Endothelial cell of umbilical vein (primary cell): ENCODE measurements around the gene CDHR1.
"Not testable (repeated sequence)": the region's sequence is repeated elsewhere in the genome, so short reads cannot be mapped to it uniquely, and the experiment has no call there.

Experiments used
- EZH2 ChIP-seq: IDR thresholded peaks from 2 replicates; pipeline ENCODE4 v1.6.1; 2012; ENCODE audit warnings: borderline replicate concordance, low read depth, mild to moderate bottlenecking, moderate library complexity, low read length, inconsistent platforms; ENCODE audit not compliant: severe bottlenecking
- JUN ChIP-seq: IDR thresholded peaks from 2 replicates; pipeline ENCODE4 v1.6.1; 2011; ENCODE audit warnings: borderline replicate concordance, low read depth; ENCODE audit not compliant: insufficient read length, insufficient read depth
- POLR2A ChIP-seq: IDR thresholded peaks from 2 replicates; pipeline ENCODE4 v1.6.1; 2012; ENCODE audit warnings: low read depth, mild to moderate bottlenecking, control low read depth, low read length
- POLR2AphosphoS5 ChIP-seq: IDR thresholded peaks from 2 replicates; pipeline ENCODE4 v1.6.1; 2012; ENCODE audit warnings: low read depth, mild to moderate bottlenecking, control low read depth, low read length, moderate library complexity; ENCODE audit not compliant: insufficient read depth
- TF ChIP-seq, protein P1 (sequence below), 2 donors: IDR thresholded peaks; 1 replicate in 1 of 2; 2 replicates in 1 of 2; pipeline ENCODE4 v1.5.1; 2011; ENCODE audit warnings: low read length in 2 of 2, mild to moderate bottlenecking in 2 of 2, moderate library complexity in 2 of 2, control low read depth in 1 of 2, inconsistent platforms in 1 of 2, low read depth in 1 of 2; ENCODE audit not compliant: insufficient read depth in 1 of 2; ENCODE audit errors: extremely low read depth in 1 of 2

DNA sequence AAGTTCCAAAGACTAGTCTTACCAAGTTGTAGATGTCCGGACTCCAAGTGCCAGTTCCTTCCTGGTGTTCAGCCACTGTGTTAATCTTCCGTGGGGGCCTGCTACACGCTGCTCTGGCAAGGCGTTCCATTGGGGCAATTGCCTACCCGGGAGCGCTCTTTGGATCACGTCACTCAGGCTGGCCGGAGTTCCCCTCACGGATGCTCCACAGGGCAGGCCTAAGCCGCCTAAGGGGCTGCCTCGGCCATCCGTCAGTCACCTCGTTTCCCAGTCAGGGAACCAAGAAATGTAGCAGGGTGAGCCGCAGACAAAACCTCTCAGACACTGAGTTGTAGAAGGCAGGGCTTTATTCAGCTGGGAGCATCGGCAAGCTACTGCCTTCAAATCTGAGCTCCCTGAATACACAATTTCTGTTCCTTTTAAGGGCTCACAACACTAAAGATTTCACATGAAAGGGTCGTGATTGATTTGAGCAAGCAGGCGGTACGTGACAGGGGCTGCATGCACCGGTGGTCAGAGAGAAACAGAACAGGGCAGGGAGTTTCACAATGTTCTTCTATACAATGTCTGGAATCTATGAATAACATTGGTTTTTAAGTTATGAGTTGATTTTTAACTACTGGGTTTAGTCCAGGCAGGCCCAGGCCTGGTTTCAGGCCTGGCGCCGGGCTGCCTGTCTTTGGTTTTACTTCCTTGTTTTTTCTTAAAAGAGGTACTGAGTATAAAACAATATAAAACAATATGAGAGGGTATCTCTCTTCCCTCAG lies 22.5 kb upstream of the CDHR1 start:
- TF ChIP-seq POLR2A, POLR2AphosphoS5, JUN, EZH2: not testable (repeated sequence)
- TF ChIP-seq, protein P1, sequence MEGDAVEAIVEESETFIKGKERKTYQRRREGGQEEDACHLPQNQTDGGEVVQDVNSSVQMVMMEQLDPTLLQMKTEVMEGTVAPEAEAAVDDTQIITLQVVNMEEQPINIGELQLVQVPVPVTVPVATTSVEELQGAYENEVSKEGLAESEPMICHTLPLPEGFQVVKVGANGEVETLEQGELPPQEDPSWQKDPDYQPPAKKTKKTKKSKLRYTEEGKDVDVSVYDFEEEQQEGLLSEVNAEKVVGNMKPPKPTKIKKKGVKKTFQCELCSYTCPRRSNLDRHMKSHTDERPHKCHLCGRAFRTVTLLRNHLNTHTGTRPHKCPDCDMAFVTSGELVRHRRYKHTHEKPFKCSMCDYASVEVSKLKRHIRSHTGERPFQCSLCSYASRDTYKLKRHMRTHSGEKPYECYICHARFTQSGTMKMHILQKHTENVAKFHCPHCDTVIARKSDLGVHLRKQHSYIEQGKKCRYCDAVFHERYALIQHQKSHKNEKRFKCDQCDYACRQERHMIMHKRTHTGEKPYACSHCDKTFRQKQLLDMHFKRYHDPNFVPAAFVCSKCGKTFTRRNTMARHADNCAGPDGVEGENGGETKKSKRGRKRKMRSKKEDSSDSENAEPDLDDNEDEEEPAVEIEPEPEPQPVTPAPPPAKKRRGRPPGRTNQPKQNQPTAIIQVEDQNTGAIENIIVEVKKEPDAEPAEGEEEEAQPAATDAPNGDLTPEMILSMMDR (IDR thresholded peaks at IDR 0.05; ENCODE audit: extremely low read depth in 1 of 2, insufficient read depth in 1 of 2, low read depth in 1 of 2, low read length in 2 of 2), result not testable (repeated sequence)
